Measurements from ENCODE around the gene HDAC10. TPM values are rescaled to one million over a fixed set of nuclear protein-coding genes. Genes with fewer than 3 reads are reported as not detected.

The HDAC10 gene
- total and polyA plus RNA-seq, 10 of the 15 experiments (the other 5 are each of a cell fraction or from before 2014, with no cell fraction given) = 0.26 to 48.6 (median 5.0) TPM

- no peak overlapping the region for H3K4me2 ChIP-seq (ENCODE audit: control insufficient read depth, insufficient read depth)
- no peak for TF ChIP-seq ZNF592 (IDR thresholded peaks at IDR 0.05)
- no peak for TF ChIP-seq EP300 (IDR thresholded peaks at IDR 0.05; ENCODE audit: borderline replicate concordance in 1 of 2, control insufficient read depth in 1 of 2, low read depth in 2 of 2, low read length in 2 of 2)
- TF ChIP-seq TAF1 (IDR thresholded peaks at IDR 0.05; ENCODE audit: borderline replicate concordance, low read depth, low read length) = no peak
- TF ChIP-seq MEF2B (IDR thresholded peaks at IDR 0.05; ENCODE audit: partially characterized antibody, poor library complexity, severe bottlenecking) = no peak
- no peak for TF ChIP-seq IRF5 (IDR thresholded peaks at IDR 0.05; ENCODE audit: borderline replicate concordance)
- no peak for TF ChIP-seq CBX3 (IDR thresholded peaks at IDR 0.05; ENCODE audit: borderline replicate concordance, low read depth)
- no peak for TF ChIP-seq POLR2AphosphoS5 (IDR thresholded peaks at IDR 0.05; ENCODE audit: low read length)
- TF ChIP-seq POU2F2 (IDR thresholded peaks at IDR 0.05; ENCODE audit: borderline replicate concordance, low read depth, low read length) = no peak
- TF ChIP-seq HDAC2 (IDR thresholded peaks at IDR 0.05) = no peak
- no peak for TF ChIP-seq RB1 (IDR thresholded peaks at IDR 0.05; ENCODE audit: borderline replicate concordance)
- no peak for TF ChIP-seq SMAD5 (IDR thresholded peaks at IDR 0.05; ENCODE audit: low read depth)
- no peak for TF ChIP-seq ZBTB33 (IDR thresholded peaks at IDR 0.05)
- TF ChIP-seq EED (IDR thresholded peaks at IDR 0.05; ENCODE audit: low read depth) = no peak
- TF ChIP-seq KDM1A (IDR thresholded peaks at IDR 0.05; ENCODE audit: borderline replicate concordance) = no peak
- no peak for TF ChIP-seq NFYB (IDR thresholded peaks at IDR 0.05; ENCODE audit: insufficient read depth, low read depth, low read length)
- no peak for TF ChIP-seq CHD2 (IDR thresholded peaks at IDR 0.05; ENCODE audit: borderline replicate concordance, low read depth, low read length)
- no peak for TF ChIP-seq NFIC (IDR thresholded peaks at IDR 0.05; ENCODE audit: low read depth, low read length)
- ChIA-PET SMC1A (ENCODE audit: uncharacterized antibody, unreplicated experiment) (no interaction called here), CTCF (interaction anchor here (0.7 kb wide), 1 partner anchor 36 kb away, joined by 3 read pairs; no protein-coding TSS in a partner anchor), POLR2A (no interaction called here), RAD21 (ENCODE audit: unreplicated experiment) (no interaction called here)
- H3K9ac ChIP-seq (ENCODE audit: control insufficient read depth, insufficient read depth, low read length) = no peak overlapping the region
- H3K36me3 ChIP-seq (ENCODE audit: control insufficient read depth in 2 of 2, insufficient read depth in 2 of 2, low read length in 1 of 2) = peaks cover 3 to 9% of the 10 kb centered on the region in 2 experiments; a peak in 3 of 4 replicates
- H3K79me2 ChIP-seq (ENCODE audit: control insufficient read depth, insufficient read depth, low read length) = peaks cover 75% of the 10 kb centered on the region
- DNase-seq (ENCODE audit: low read depth, low spot score) = no peak
- no peaks in the 10 kb centered on the region for H3K27me3 ChIP-seq (replicated peaks in 1 of 2; ENCODE audit: control insufficient read depth in 2 of 2, insufficient read depth in 2 of 2, low read length in 1 of 2)
- FAIRE-seq = no peak
- in situ Hi-C loops (cut with MboI) = no loop called here
- H3K27ac ChIP-seq (ENCODE audit: control insufficient read depth, insufficient read depth) = no peak overlapping the region
- intact Hi-C loops (cut with micrococcal nuclease; ENCODE audit: unreplicated experiment) = no loop called here
- H2AFZ ChIP-seq (ENCODE audit: control insufficient read depth, low read depth, low read length) = no peak overlapping the region
- H3K4me1 ChIP-seq (ENCODE audit: control insufficient read depth, insufficient read depth, low read length) = peaks cover 36% of the 10 kb centered on the region
- H3K9me3 ChIP-seq (replicated peaks; ENCODE audit: control insufficient read depth, insufficient read depth, low read length) = no peaks in the 10 kb centered on the region
- no peak overlapping the region for H3K4me3 ChIP-seq
- no peaks in the 10 kb centered on the region; the same call in 1 of the 2 replicates for H4K20me1 ChIP-seq (ENCODE audit: control insufficient read depth, insufficient read depth)
- WGBS (ENCODE audit: insufficient coverage, insufficient replicate concordance, low lambda C conversion rate, missing lambda C conversion rate) = 84% methylated on average over 4 of the region's 4 CpGs
- no peak for ATAC-seq
- BruUV-seq (replicated peaks) = no TSS peak
These were observed 47.2 kb upstream of the HDAC10 start for GRCh38 chr22:50298266-50298637.

All from GM12878 (cell line).